ENCODE data around the gene SFXN5. TPM values are rescaled to one million over a fixed set of nuclear protein-coding genes. Genes with fewer than 3 reads are reported as not detected.
A peak's percentile ranks its signal among the peaks of the same experiment; 100 is the strongest.

The SFXN5 gene
- total and polyA plus RNA-seq, 2 of the 8 experiments (the other 6 are each of a cell fraction or from before 2014, with no cell fraction given) = 29.3 to 33.1 TPM

- H3K4me3 ChIP-seq (ENCODE audit: extremely low read depth in 1 of 4, insufficient read depth in 2 of 4, low read depth in 3 of 4, low read length in 4 of 4) = peak overlapping the region in 1 of 4 experiments; percentile 70; a peak in 2 of 8 replicates
- ChIA-PET POLR2A (ENCODE audit: partially characterized antibody) (interaction anchor here (1.0 to 1.9 kb wide), 3 partner anchors 10 to 49 kb away, joined by 3 to 8 read pairs (median 7); no protein-coding TSS in a partner anchor), CTCF (ENCODE audit: partially characterized antibody) (interaction anchor here (0.7 to 24.3 kb wide), 11 partner anchors 12 to 263 kb away, joined by 3 to 497 read pairs (median 5); partner anchors contain the start of gene SPR)
- no peaks in the 10 kb centered on the region for H3K9me3 ChIP-seq (ENCODE audit: insufficient read depth in 2 of 2, low read depth in 1 of 2, low read length in 1 of 2)
- H3K23me2 ChIP-seq (ENCODE audit: low read depth, low read length) = peaks cover 24% of the 10 kb centered on the region; the same call in 1 of the 2 replicates
- H3K27me3 ChIP-seq (replicated peaks in 1 of 4; ENCODE audit: control insufficient read depth in 3 of 4, extremely low read depth in 1 of 4, insufficient read depth in 3 of 4, low read length in 3 of 4) = peaks cover 66 to 92% (median 80%) of the 10 kb centered on the region in 4 experiments
- no peak overlapping the region for H3K18ac ChIP-seq (ENCODE audit: extremely low read depth, low read length)
- peaks cover 16 to 41% (median 23%) of the 10 kb centered on the region in 4 experiments for H3K4me1 ChIP-seq (replicated peaks in 1 of 4; ENCODE audit: control insufficient read depth in 3 of 4, insufficient read depth in 4 of 4, low read length in 3 of 4)
- 18% methylated on average over 7 of the region's 7 CpGs; no CpG with 5 or more reads in 1 of the 2 experiments for WGBS, 2 experiments (ENCODE audit: extremely low coverage in 1 of 2, insufficient coverage in 1 of 2, insufficient read length in 1 of 2, insufficient replicate concordance in 2 of 2, low coverage in 1 of 2, low lambda C conversion rate in 2 of 2, missing lambda C conversion rate in 1 of 2)
- DNase-seq (ENCODE audit: low read depth in 1 of 2, low spot score in 2 of 2) (no peak), FAIRE-seq (no peak)
- 0 out of 2 replicates have a peak overlapping the region, but pooled peaks have one; percentile 61 for H2BK20ac ChIP-seq (ENCODE audit: low read length)
- H3K4me2 ChIP-seq (ENCODE audit: insufficient read depth in 1 of 2, low read depth in 2 of 2, low read length in 2 of 2) = peak overlapping the region; percentile 94 to 97; a peak in 2 of 4 replicates
- H2AK5ac ChIP-seq (ENCODE audit: low read depth, low read length) = peak overlapping the region; percentile 92
- peaks cover 0 to 6% (median 0%) of the 10 kb centered on the region in 4 experiments; a peak in 1 of 8 replicates for H3K36me3 ChIP-seq (ENCODE audit: control insufficient read depth in 2 of 4, insufficient read depth in 4 of 4, low read length in 3 of 4)
- H2AFZ ChIP-seq (ENCODE audit: low read length) = no peak overlapping the region
- TF ChIP-seq HDAC6 (IDR thresholded peaks at IDR 0.05; ENCODE audit: low read depth, low read length) (no peak), EP300 (IDR thresholded peaks at IDR 0.05; ENCODE audit: borderline replicate concordance in 1 of 2, low read depth in 2 of 2, low read length in 2 of 2) (no peak), SUZ12 (IDR thresholded peaks at IDR 0.05; ENCODE audit: low read length) (peak; percentile 10), JUND (IDR thresholded peaks at IDR 0.05; ENCODE audit: low read length) (no peak), FOSL1 (IDR thresholded peaks at IDR 0.05; ENCODE audit: insufficient read depth, low read depth, low read length) (no peak)
- no peak overlapping the region for H2BK120ac ChIP-seq (replicated peaks; ENCODE audit: low read depth, low read length)
- H3K14ac ChIP-seq (ENCODE audit: insufficient read length) = no peak overlapping the region
- H3K79me2 ChIP-seq (ENCODE audit: control insufficient read depth in 1 of 2, insufficient read depth in 2 of 2, low read length in 2 of 2) = no peaks in the 10 kb centered on the region
- no peak overlapping the region; the same call in 1 of the 2 replicates for H2BK5ac ChIP-seq (ENCODE audit: low read depth, low read length)
- H3K27ac ChIP-seq (ENCODE audit: low read depth, low read length) = no peak overlapping the region
- H2BK12ac ChIP-seq (ENCODE audit: low read depth, low read length) = peak overlapping the region; percentile 84; the same call in 1 of the 2 replicates
- no peak overlapping the region for H4K8ac ChIP-seq (ENCODE audit: extremely low read depth, insufficient read depth, low read length)
- H4K5ac ChIP-seq (ENCODE audit: insufficient read length, low read depth, low read length) = no peak overlapping the region
- H3K23ac ChIP-seq (ENCODE audit: insufficient read length) = no peak overlapping the region
- no peak overlapping the region for H3K9ac ChIP-seq (replicated peaks in 1 of 4; ENCODE audit: extremely low read depth in 1 of 4, low read depth in 3 of 4, low read length in 3 of 4)
- H4K91ac ChIP-seq (replicated peaks; ENCODE audit: insufficient read length, low read length) = no peak overlapping the region
- no peaks in the 10 kb centered on the region for H3K79me1 ChIP-seq (ENCODE audit: low read depth, low read length)
- no peak overlapping the region; the same call in 1 of the 2 replicates for H2BK15ac ChIP-seq (ENCODE audit: low read length)
- peaks cover 2 to 3% of the 10 kb centered on the region in 2 experiments for H4K20me1 ChIP-seq (replicated peaks in 1 of 2; ENCODE audit: control insufficient read depth in 1 of 2, insufficient read depth in 2 of 2, low read length in 2 of 2)
- H3K4ac ChIP-seq (replicated peaks; ENCODE audit: insufficient read length, low read depth, low read length) = no peak overlapping the region
- no peak overlapping the region for H3K56ac ChIP-seq (replicated peaks; ENCODE audit: insufficient read length, low read depth, low read length)
Measured at GRCh38 chr2:72914206-72914559, 157.3 kb downstream of the SFXN5 start.
